Psoas muscle (tissue), 8 donors: ENCODE measurements around the gene CLTB. TPM values are rescaled to one million over a fixed set of nuclear protein-coding genes. Genes with fewer than 3 reads are reported as not detected.
A peak's percentile ranks its signal among the peaks of the same experiment; 100 is the strongest.

Experiments
- ATAC-seq, 4 donors: fragments of 200-7000 bp; cut with Tn5 transposase; one replicate each; pipeline ENCODE4 v1.9.1; 2020; ENCODE audit warnings: moderate library complexity in 3 of 4, mild to moderate bottlenecking in 2 of 4
- DNase-seq, 2 donors: peaks; one replicate each; pipeline ENCODE4 v3.0.0-alpha.2; 2020
- H3K27ac ChIP-seq: fragments of 200-600 bp; one replicate; pipeline ENCODE4 v1.8.0; 2022
- H3K27me3 ChIP-seq, 3 donors: fragments of 200-600 bp in 1 of 3; one replicate each; pipeline versions ENCODE4 v1.6.1 to v1.8.0; 2013 to 2022; ENCODE audit warnings: low read length in 2 of 3, mild to moderate bottlenecking in 2 of 3, moderate library complexity in 1 of 3; ENCODE audit not compliant: insufficient read depth in 3 of 3
- H3K36me3 ChIP-seq, 2 donors: fragments of 200-600 bp in 1 of 2; one replicate each; pipeline versions ENCODE4 v1.6.1 to v1.8.0; 2013 to 2022; ENCODE audit warnings: low read depth in 1 of 2, mild to moderate bottlenecking in 1 of 2, moderate library complexity in 1 of 2; ENCODE audit not compliant: insufficient read depth in 1 of 2
- H3K4me1 ChIP-seq: fragments of 200-600 bp; one replicate; pipeline ENCODE4 v1.8.0; 2022
- H3K4me3 ChIP-seq: fragments of 200-600 bp; one replicate; pipeline ENCODE4 v1.8.0; 2022; ENCODE audit warnings: mild to moderate bottlenecking
- H3K9me3 ChIP-seq: fragments of 200-600 bp; one replicate; pipeline ENCODE4 v1.8.0; 2022
- WGBS, 3 donors: extraction: QIAGEN DNeasy Blood & Tissue Kit; methylation state at CpG; one replicate each; pipeline versions ENCODE4 v1.1.6 to v1.1.7; 2013; 5-methylcytosine and 5-hydroxymethylcytosine counted together
- intact Hi-C, 2 donors: fragments of 100-400 bp; cut with DNase I; formaldehyde crosslinking; loops; one replicate each; pipeline versions ENCODE4 v1.11.0 to v1.14.2; 2022
- polyA plus RNA-seq, 3 donors: library from polyadenylated mRNA; stranded (reverse); fragments of 200-250 nt; gene quantifications; one replicate each; pipeline ENCODE4 v1.2.3, GENCODE V29; 2013
- total RNA-seq, 4 donors: library from RNA; stranded (reverse); fragmentation: NEBNext Ultra II Directional in 2 of 4; extraction: Animal tissue kit (Norgen Biotek cat#: 25700) in 2 of 4; gene quantifications; one replicate each; pipeline versions ENCODE4 v1.2.1 to v1.2.4, GENCODE V29; 2021 to 2023
- TF ChIP-seq, protein P1 (sequence below): fragments of 200-600 bp; IDR thresholded peaks from one replicate; pipeline ENCODE4 v1.8.0; 2022; ENCODE audit warnings: antibody characterized with exemption
- donor health status: healthy with polysubstance abuse.
- donor health status: DM: no; HTN: no; CAD: no; lungs with moderate emphysema.
- donor health status: Bipolar disorder and iron deficiency.
- donor health status: healthy.
- donor health status: DM: yes; HTN: yes; CAD: no.
- donor health status: DM: no; HTN: no; CAD: no.
- donor health status: DM: no; HTN: no; CAD: no.
- donor health status: DM: yes; HTN: yes; CAD: no.

CLTB gene
- total and polyA plus RNA-seq, 7 donors: 162 to 413 (median 223) TPM

DNA sequence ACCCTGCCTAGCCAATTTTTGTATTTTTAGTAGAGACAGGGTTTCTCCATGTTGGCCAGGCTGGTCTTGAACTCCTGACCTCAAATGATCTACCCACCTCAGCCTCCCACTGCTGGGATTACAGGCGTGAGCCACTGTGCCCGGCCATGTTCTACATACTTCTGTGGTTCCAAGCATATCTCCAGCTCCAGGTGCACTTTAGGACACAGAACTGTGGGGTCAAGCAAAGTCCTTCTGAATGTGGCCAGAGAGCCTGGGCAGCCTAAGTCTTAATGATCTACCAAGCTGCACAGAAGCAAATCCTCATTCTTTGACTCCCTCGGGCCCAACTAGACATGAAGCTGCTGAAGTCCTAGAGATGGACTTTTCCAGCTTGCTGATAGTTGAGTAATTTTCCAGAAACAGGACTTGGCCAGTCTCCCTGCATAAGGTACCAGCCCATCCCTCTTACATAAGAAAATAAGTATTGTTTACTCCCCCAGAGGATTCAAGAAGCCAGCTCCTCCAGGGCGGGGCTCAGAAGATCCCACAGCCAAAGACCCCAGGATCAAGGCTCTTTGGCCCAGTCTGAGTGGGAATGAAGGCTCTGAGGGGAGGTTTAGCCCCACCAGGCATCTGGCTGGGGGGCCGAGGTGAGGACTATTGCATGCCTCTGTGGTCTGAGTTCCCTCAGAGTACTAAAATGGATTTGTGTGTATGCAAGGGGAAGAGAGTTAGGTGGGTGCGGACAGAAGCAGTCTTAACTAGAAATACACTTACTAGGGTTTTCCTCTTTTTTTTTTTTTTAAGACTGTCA lies 8.7 kb downstream of the CLTB start:
- WGBS, 3 donors: 58 to 59% (median 58%) methylated on average over 6 of the region's 6 CpGs
- intact Hi-C loops: no loop called here

DNA sequence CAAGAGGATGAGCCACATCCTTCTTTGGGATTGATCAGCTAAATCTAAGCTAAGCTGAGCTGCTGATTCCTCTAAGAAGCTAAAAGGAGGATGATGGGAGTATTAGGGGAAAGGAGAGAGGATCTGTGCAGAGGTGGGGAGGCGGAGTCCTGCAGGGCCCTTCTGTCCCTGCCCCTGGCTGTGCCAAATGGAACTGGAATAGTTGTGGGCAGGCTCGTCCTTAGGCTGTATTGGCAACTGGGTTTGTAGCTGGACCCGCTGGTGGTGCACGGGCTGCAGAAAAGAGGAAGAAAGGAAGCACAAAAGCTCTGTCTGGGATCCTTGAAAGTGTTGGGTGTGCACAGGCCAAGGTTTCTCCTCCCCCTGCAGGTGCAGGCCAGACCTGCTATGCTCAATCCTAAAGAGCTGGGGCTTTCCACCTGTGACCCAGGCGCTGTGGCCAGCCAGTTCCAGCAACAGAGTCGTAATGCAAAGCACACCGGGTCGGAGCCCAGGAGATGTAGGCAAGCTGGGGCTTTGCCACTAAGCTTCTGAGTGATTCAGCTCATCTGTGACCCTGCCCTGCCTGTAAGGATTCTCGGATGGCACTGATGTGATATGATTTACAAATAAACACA lies 9.8 kb downstream of the CLTB start:
- Histone ChIP-seq H3K4me3 (no peak overlapping the region), H3K9me3 (no peaks in the 10 kb centered on the region), H3K27ac (no peak overlapping the region), H3K27me3 (no peaks in the 10 kb centered on the region), H3K4me1 (peaks cover 17% of the 10 kb centered on the region), H3K36me3 (peaks cover 0 to 85% of the 10 kb centered on the region in 2 donors)
- ATAC-seq (no peak), DNase-seq (no peak)
- TF ChIP-seq, protein P1, sequence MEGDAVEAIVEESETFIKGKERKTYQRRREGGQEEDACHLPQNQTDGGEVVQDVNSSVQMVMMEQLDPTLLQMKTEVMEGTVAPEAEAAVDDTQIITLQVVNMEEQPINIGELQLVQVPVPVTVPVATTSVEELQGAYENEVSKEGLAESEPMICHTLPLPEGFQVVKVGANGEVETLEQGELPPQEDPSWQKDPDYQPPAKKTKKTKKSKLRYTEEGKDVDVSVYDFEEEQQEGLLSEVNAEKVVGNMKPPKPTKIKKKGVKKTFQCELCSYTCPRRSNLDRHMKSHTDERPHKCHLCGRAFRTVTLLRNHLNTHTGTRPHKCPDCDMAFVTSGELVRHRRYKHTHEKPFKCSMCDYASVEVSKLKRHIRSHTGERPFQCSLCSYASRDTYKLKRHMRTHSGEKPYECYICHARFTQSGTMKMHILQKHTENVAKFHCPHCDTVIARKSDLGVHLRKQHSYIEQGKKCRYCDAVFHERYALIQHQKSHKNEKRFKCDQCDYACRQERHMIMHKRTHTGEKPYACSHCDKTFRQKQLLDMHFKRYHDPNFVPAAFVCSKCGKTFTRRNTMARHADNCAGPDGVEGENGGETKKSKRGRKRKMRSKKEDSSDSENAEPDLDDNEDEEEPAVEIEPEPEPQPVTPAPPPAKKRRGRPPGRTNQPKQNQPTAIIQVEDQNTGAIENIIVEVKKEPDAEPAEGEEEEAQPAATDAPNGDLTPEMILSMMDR: no peak
- intact Hi-C loops: no loop called here
- WGBS, 3 donors: 75 to 92% (median 80%) methylated on average over 9 of the region's 9 CpGs

More for the DNA sequence above, 8.7 kb downstream of the CLTB start:
- TF ChIP-seq, protein P1: no peak
- DNase-seq: no peak
- no peaks in the 10 kb centered on the region for H3K27me3 ChIP-seq
- ATAC-seq: peak in 3 of 4 donors; percentile 21 to 51 (median 29)
- no peaks in the 10 kb centered on the region for H3K9me3 ChIP-seq
- peak overlapping the region; percentile 55 for H3K27ac ChIP-seq
- peaks cover 22% of the 10 kb centered on the region for H3K4me1 ChIP-seq
- H3K4me3 ChIP-seq: no peak overlapping the region
- peaks cover 0 to 79% of the 10 kb centered on the region in 2 donors for H3K36me3 ChIP-seq

DNA sequence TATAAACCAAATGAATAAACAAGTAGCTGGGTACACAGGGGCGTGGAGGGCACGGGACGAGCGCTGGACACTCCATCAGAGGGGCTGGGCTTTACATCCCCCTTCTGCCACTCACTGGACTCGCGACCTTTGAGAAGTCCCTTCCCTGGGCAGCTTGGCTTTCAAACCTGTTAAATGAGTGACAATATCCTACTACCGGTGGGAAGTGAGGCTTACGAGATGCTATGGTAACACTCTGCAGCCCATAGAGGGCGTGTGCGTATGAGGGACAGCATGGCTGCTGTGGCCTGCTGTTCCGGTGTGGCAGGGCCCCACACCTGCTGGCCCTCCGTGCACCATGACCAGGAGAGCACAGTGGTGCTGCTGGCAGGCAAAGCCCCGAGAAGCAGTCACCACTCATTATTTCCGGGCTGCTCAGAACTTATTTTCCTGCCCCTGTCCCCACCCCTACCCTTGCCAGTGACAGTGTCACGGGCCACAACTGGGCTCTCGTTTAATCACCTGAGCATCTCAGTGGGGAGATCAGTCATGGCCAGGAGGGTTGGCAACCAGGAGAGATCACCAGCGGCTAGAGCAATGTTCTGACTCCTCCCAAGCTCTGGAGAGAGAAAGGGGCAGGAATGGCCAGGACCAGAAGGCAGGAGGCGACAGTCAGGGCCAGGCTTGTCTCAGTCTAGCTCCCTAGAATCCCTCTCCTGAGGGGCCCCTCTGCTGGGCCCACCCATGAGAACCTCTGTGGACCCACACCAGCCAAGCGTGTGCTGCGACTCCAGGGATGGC lies 10.5 kb downstream of the CLTB start:
- TF ChIP-seq, protein P1: no peak
- WGBS, 3 donors: 81 to 84% (median 83%) methylated on average over 20 of the region's 20 CpGs
- intact Hi-C loops: no loop called here
- ATAC-seq: peak in 1 of 4 donors; percentile 26
- no peak overlapping the region for H3K4me3 ChIP-seq
- no peaks in the 10 kb centered on the region for H3K9me3 ChIP-seq
- peaks cover 0 to 90% of the 10 kb centered on the region in 2 donors for H3K36me3 ChIP-seq
- H3K4me1 ChIP-seq: peaks cover 11% of the 10 kb centered on the region
- no peak overlapping the region for H3K27ac ChIP-seq
- no peaks in the 10 kb centered on the region for H3K27me3 ChIP-seq
- no peak for DNase-seq

DNA sequence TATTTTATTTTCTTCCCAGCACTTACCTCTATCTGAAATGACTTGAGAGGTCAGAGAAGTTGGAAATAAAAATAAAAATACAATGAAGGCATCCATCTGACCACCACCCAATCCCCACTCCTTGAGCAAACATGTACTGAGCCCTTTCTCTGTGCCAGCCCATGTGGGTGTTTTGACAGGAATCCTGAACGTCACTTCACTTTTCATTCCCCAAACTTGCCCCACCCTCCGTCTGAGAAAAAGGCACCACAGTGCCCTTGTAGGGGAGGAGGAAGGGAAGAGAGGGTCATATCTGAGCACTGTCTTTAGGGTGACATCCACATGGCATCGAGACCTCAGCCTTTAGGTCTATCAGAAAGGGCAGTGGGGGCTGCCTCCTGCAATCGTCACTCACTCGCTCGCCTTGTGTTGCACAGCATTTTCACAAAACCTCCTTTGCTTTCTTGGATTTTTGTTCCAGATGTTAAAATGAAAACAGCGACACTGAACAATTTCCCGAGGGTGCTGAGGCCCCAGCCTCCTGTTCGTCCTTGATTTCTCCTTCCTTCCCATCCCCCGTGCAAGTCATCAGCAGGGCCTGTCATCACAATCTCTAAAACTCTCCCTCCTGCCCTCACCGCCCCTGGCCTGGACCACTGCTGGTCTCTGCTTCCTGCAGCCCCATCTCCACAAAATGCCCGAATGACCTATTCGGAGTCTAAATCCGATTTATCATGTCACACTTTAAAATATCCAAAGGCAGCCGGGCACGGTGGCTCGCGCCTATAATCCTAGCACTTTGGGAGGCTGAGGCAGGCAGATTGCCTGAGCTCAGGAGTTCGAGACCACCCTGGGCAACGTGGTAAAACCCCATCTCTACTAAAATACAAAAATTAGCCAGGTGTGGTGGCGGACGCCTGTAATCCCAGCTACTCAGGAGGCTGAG lies 14.8 kb downstream of the CLTB start:
- TF ChIP-seq, protein P1: no peak
- Histone ChIP-seq H3K27me3 (no peaks in the 10 kb centered on the region), H3K36me3 (peaks cover 4 to 76% of the 10 kb centered on the region in 2 donors), H3K4me1 (no peaks in the 10 kb centered on the region), H3K9me3 (no peaks in the 10 kb centered on the region), H3K27ac (no peak overlapping the region), H3K4me3 (no peak overlapping the region)
- WGBS, 3 donors: 78 to 86% (median 81%) methylated on average over 22 of the region's 22 CpGs
- ATAC-seq (no peak), DNase-seq (no peak)
- intact Hi-C loops: no loop called here
